Neural progenitor cell (in vitro differentiated cells): ENCODE results near the gene CORIN.

ENCODE experiments used
- EZH2 ChIP-seq: fragments of 200-600 bp; sonication (generic); IDR thresholded peaks from 2 replicates; pipeline ENCODE4 v1.6.1; 2017; ENCODE audit warnings: antibody characterized with exemption, mild to moderate bottlenecking, moderate library complexity
- TF ChIP-seq, protein P1 (sequence below): fragments of 200-600 bp; sonication (generic); IDR thresholded peaks from 2 replicates; pipeline ENCODE4 v1.5.1; 2017; ENCODE audit warnings: antibody characterized with exemption, mild to moderate bottlenecking

DNA sequence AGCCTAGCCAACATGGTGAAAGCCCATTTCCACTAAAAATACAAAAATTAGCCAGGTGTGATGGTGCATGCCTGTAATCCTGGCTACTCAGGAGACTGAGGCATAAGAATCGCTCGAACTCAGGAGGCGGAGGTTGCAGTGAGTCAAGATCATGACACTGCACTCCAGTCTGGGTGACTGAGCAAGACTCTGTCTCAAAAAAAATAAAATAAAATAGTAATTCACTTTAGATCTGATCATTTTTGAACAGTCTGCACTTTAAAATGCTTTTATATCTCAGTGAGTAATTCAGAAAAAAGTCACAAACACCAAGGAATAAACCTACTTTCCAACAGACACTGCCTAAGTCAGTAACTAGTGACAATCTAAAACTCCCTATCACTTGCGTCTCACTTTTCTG is 25.6 kb upstream of the CORIN start:
- TF ChIP-seq, protein P1, sequence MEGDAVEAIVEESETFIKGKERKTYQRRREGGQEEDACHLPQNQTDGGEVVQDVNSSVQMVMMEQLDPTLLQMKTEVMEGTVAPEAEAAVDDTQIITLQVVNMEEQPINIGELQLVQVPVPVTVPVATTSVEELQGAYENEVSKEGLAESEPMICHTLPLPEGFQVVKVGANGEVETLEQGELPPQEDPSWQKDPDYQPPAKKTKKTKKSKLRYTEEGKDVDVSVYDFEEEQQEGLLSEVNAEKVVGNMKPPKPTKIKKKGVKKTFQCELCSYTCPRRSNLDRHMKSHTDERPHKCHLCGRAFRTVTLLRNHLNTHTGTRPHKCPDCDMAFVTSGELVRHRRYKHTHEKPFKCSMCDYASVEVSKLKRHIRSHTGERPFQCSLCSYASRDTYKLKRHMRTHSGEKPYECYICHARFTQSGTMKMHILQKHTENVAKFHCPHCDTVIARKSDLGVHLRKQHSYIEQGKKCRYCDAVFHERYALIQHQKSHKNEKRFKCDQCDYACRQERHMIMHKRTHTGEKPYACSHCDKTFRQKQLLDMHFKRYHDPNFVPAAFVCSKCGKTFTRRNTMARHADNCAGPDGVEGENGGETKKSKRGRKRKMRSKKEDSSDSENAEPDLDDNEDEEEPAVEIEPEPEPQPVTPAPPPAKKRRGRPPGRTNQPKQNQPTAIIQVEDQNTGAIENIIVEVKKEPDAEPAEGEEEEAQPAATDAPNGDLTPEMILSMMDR = no peak
- TF ChIP-seq EZH2 = no peak
